Body of pancreas (tissue), 4 donors: ENCODE results near the gene U2AF2.
A peak's percentile ranks its signal among the peaks of the same experiment; 100 is the strongest.

Experiments
- CTCF ChIP-seq, 7 experiments: fragments of 450-650 bp in 4 of 7; fragments of 200-600 bp in 3 of 7; sonication (generic) in 3 of 7; IDR thresholded peaks; one replicate each; pipeline ENCODE4 v1.5.1; 2016 to 2019; ENCODE audit warnings: antibody characterized with exemption in 7 of 7
- POLR2A ChIP-seq, 3 donors: fragments of 450-650 bp; IDR thresholded peaks; one replicate each; pipeline ENCODE4 v1.6.1; 2016; ENCODE audit warnings: antibody characterized with exemption in 3 of 3, mild to moderate bottlenecking in 2 of 3

DNA sequence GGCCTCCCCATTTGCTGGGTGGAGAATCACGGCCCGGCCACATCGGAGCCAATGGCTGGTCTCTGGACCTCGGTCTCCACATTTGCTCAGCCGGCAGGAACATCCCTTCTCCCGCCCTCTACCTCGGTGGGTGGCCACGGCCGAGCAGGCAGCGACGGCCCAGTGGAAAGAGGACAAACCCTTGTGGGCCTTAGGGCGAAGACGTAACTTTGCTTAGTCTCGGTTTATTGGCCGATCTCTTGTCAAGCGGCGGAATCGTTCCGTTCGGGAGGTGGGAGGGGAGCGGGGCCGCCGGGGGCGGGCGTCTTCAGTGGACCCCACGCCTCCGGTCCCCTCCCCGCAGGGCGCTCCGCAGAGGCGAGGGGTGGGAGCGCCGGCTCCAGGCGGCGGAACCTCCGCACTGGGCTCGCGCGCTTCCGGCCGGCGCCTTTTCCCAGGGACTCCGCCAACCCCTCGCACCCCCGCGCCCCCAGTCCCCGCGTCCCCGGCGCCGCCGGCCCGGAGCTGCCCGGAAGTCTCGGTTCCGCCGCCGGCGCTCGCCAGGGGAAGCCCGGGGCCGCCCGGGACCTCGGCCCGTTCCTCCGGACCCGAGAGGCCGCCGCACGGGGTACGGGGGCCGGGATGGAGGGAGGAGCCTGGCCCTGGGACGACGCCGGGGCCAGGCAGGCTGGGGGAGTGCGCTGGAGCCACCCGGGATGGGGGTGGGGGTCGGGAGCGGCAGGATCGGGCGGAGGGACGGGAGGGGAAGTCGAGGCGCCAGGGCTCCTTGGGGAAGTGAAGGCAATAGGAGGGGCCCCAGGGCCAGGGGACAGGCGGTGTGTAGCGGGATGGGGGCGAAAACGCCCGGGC lies 14.0 kb upstream of the U2AF2 start, which contains the start of gene ZNF580:
- no peak for TF ChIP-seq CTCF (IDR thresholded peaks at IDR 0.05)
- peak; percentile 10 to 41 (median 34) for TF ChIP-seq POLR2A (IDR thresholded peaks at IDR 0.05)
